T-helper 1 cell treated with Interleukin-12 subunit alpha and Interleukin-12 subunit beta and Interleukin-4 antibody, amounts not matched to agents 30 ng/mL and 1 ng/mL, for 36 hours (primary cell): Measurements from ENCODE around the gene MAPK6. TPM values are rescaled to one million over a fixed set of nuclear protein-coding genes. Genes with fewer than 3 reads are reported as not detected.

Experiments used
- total RNA-seq: library from RNA; stranded (reverse); gene quantifications from 2 replicates; pipeline ENCODE4 v1.2.3, GENCODE V29; 2022

The MAPK6 gene
- total RNA-seq, 1 donor from 2014 or later = 31.4 TPM

Other genes with a start within 250 kb of the MAPK6 start
- 63.9 and 72.1 TPM in 2 replicates for gene TMOD3, start 189.6 kb upstream of the MAPK6 start, total RNA-seq
- 29.4 and 30.8 TPM in 2 replicates for gene LEO1, start 47.4 kb upstream of the MAPK6 start, total RNA-seq
- not detected in 2 replicates for gene BCL2L10, start 93.6 kb downstream of the MAPK6 start, total RNA-seq
- gene GNB5, start 172.2 kb downstream of the MAPK6 start, total RNA-seq = 32.2 and 34.2 TPM in 2 replicates